GM10248 (cell line): ENCODE measurements around the gene CLASP1.

Experiments
- CTCF ChIA-PET: fragments of 300-600 bp; sonication (Branson Sonifier 250); formaldehyde crosslinking; extraction: SDS; loops from one replicate; lab custom pipeline; 2021; ENCODE audit warnings: antibody characterized with exemption; lab: Yijun Ruan, JAX
- POLR2A ChIA-PET: fragments of 350-650 bp; sonication (Branson Sonifier 250); formaldehyde crosslinking; extraction: SDS; loops from one replicate; lab custom pipeline; 2020; ENCODE audit warnings: antibody characterized with exemption; lab: Yijun Ruan, JAX
- DNase-seq: peaks from one replicate; pipeline ENCODE4 v3.0.0; 2012; ENCODE audit errors: extremely low spot score
- CTCF ChIP-seq: IDR thresholded peaks from 2 replicates; pipeline ENCODE4 v1.5.1; 2012; ENCODE audit warnings: mild to moderate bottlenecking, low read depth; ENCODE audit errors: extremely low read depth, missing control alignments, control extremely low read depth

Gene CLASP1

DNA sequence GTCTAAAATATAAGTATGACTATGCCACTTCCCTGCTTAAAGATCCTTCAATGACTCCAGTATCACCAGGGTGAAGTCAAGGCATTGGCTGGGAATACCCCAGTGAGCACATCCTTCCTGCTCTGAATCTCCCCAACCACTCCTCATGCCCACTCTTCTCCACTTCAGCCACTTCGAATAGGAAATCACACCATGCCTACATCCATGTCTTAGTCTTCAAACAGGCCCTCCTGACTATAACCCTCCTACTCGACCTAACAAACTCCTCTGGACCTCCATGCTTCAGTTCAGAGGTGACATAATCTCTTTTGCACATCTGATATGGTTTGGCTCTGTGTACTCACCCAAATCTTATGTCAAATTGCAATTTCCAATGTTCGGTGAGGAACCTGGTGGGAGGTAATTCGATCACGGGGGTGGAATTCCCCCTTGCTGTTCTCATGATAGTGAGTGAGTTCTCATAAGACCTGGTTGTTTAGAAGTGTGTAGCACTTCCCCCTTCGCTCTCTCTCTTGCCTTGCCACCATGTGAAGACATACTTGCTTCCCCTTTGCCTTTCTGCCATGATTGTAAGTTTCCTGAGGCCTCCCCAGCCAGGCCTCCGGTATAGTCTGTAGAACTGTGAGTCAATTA is 276.4 kb downstream of the CLASP1 start:
- ChIA-PET CTCF (no interaction called here), POLR2A (no interaction called here)
- no peak for DNase-seq
- TF ChIP-seq CTCF: no peak

DNA sequence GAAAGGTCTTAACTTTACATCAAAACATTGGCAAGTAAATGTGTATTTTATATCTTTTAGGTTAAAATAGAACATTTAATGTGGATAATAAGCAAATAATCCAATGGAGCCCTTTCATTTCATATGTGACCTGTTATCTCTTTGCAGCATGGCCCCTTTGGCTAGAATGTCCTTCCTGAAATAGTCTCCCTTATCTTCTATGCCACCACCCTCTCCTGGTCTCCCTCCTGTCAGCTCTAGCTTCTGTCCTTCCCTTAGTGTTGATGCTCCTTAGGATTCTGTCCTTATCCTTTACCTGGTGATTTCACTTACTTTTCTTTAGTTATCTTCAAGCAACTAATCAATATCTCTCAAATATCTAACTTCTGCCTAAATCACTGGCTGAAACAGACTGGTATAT is 277.2 kb downstream of the CLASP1 start:
- CTCF ChIA-PET: no interaction called here

GRCh38 chr2:121368836-121369235 is 280.4 kb downstream of the CLASP1 start:
- no peak for DNase-seq
- POLR2A ChIA-PET: no interaction called here
- TF ChIP-seq CTCF: no peak
- CTCF ChIA-PET: interaction anchor here (2.4 kb wide), 1 partner anchor 12 kb away, joined by 14 read pairs; no protein-coding TSS in a partner anchor

More for the DNA sequence above, 277.2 kb downstream of the CLASP1 start:
- no peak for TF ChIP-seq CTCF
- DNase-seq: no peak
- POLR2A ChIA-PET: no interaction called here

- DNase-seq: no peak
- TF ChIP-seq CTCF: no peak
- CTCF ChIA-PET: interaction anchor here (1.6 to 6.1 kb wide), 2 partner anchors 12 to 30 kb away, joined by 3 to 36 read pairs; no protein-coding TSS in a partner anchor
- POLR2A ChIA-PET: no interaction called here
These were observed 281.1 kb downstream of the CLASP1 start for GRCh38 chr2:121368155-121368554.

GRCh38 chr2:121367246-121367900 is 281.9 kb downstream of the CLASP1 start:
- ChIA-PET CTCF (interaction anchor here (1.5 to 6.1 kb wide), 3 partner anchors 12 to 30 kb away, joined by 3 to 36 read pairs (median 5); no protein-coding TSS in a partner anchor), POLR2A (no interaction called here)
- no peak for TF ChIP-seq CTCF
- DNase-seq: no peak

DNA sequence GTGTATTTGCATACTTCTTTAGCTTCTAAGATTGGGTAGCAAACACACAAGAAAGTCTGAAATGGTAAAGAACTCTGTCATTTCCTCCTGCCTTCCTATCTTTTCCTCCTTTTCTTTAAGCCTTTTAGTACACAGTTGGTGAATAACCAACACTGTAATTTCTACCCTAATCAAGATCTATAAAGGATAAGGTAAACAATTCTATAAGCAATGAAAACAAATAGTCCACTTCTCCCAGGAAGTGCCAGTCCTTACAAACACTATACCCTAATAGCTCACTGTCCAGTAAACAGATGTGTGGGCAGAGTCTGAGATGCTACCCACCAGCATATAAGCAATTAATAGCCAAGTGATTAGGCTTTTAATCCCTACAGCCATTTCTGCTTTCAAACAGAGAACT is 283.2 kb downstream of the CLASP1 start:
- CTCF ChIA-PET: interaction anchor here (0.7 to 6.1 kb wide), 4 partner anchors 10 to 289 kb away, joined by 3 to 36 read pairs (median 4); no protein-coding TSS in a partner anchor
- POLR2A ChIA-PET: no interaction called here
- DNase-seq: no peak
- TF ChIP-seq CTCF: no peak
